MM.1S (cell line): ENCODE measurements around the gene TNFRSF6B.

ENCODE experiments used
- DNase-seq: peaks from one replicate; pipeline ENCODE4 v3.0.0-alpha.2; 2015
- H2AFZ ChIP-seq: fragments of 300-600 bp; sonication (generic); 2 replicates; pipeline ENCODE4 v1.6.0; 2016; ENCODE audit warnings: antibody characterized with exemption, low read length
- H3F3A ChIP-seq: fragments of 300-600 bp; sonication (generic); 2 replicates; pipeline ENCODE4 v1.6.1; 2016; ENCODE audit warnings: mild to moderate bottlenecking, antibody characterized with exemption, low read length, moderate library complexity, mixed read lengths; ENCODE audit not compliant: insufficient read depth
- H3K27ac ChIP-seq: fragments of 300-600 bp; sonication (generic); 2 replicates; pipeline ENCODE4 v1.5.1; 2016; ENCODE audit warnings: mild to moderate bottlenecking, low read length
- H3K27me3 ChIP-seq: fragments of 300-600 bp; sonication (generic); replicated peaks from 2 replicates; pipeline ENCODE4 v1.6.0; 2016; ENCODE audit warnings: low read length; ENCODE audit not compliant: insufficient read depth
- H3K36me3 ChIP-seq: fragments of 300-600 bp; sonication (generic); replicated peaks from 2 replicates; pipeline ENCODE4 v1.6.1; 2016; ENCODE audit warnings: mild to moderate bottlenecking, low read length, mixed read lengths; ENCODE audit not compliant: insufficient read depth
- H3K4me1 ChIP-seq: fragments of 300-600 bp; sonication (generic); 2 replicates; pipeline ENCODE4 v1.6.1; 2016; ENCODE audit warnings: low read length, mixed read lengths
- H3K4me2 ChIP-seq: fragments of 300-600 bp; sonication (generic); 2 replicates; pipeline ENCODE4 v1.6.0; 2016; ENCODE audit warnings: low read depth, low read length
- H3K4me3 ChIP-seq: fragments of 300-600 bp; sonication (generic); 2 replicates; pipeline ENCODE4 v1.5.1; 2016; ENCODE audit warnings: low read length, mixed read lengths
- H3K79me2 ChIP-seq: fragments of 300-600 bp; sonication (generic); 2 replicates; pipeline ENCODE4 v1.6.1; 2016; ENCODE audit warnings: mixed run types, low read length, mixed read lengths
- H3K9ac ChIP-seq: fragments of 300-600 bp; sonication (generic); 2 replicates; pipeline ENCODE4 v1.6.1; 2016; ENCODE audit warnings: low read length, mixed read lengths
- H3K9me2 ChIP-seq: fragments of 300-600 bp; sonication (generic); replicated peaks from 2 replicates; pipeline ENCODE4 v1.6.1; 2016; ENCODE audit warnings: mild to moderate bottlenecking, low read length, mixed read lengths; ENCODE audit not compliant: insufficient read depth
- H3K9me3 ChIP-seq: fragments of 300-600 bp; sonication (generic); replicated peaks from 2 replicates; pipeline ENCODE4 v1.6.1; 2016; ENCODE audit warnings: mild to moderate bottlenecking, low read length, mixed read lengths; ENCODE audit not compliant: insufficient read depth
- H4K20me1 ChIP-seq: fragments of 300-600 bp; sonication (generic); 2 replicates; pipeline ENCODE4 v1.6.1; 2016; ENCODE audit warnings: mild to moderate bottlenecking, low read length, moderate library complexity, mixed read lengths; ENCODE audit not compliant: insufficient read depth
- EZH2 ChIP-seq: fragments of 300-600 bp; sonication (generic); optimal IDR thresholded peaks from 2 replicates; pipeline ENCODE3; 2017; ENCODE audit warnings: low read depth, mild to moderate bottlenecking, antibody characterized with exemption, low read length, mixed read lengths
- EZH2phosphoT487 ChIP-seq: fragments of 300-600 bp; sonication (generic); IDR thresholded peaks from 2 replicates; pipeline ENCODE4 v1.6.1; 2018; ENCODE audit warnings: antibody characterized with exemption, low read length
- TF ChIP-seq, protein P1 (sequence below): fragments of 300-600 bp; sonication (generic); IDR thresholded peaks from 2 replicates; pipeline ENCODE4 v1.5.1; 2016; ENCODE audit warnings: antibody characterized with exemption, low read length, mixed read lengths

Gene TNFRSF6B

DNA sequence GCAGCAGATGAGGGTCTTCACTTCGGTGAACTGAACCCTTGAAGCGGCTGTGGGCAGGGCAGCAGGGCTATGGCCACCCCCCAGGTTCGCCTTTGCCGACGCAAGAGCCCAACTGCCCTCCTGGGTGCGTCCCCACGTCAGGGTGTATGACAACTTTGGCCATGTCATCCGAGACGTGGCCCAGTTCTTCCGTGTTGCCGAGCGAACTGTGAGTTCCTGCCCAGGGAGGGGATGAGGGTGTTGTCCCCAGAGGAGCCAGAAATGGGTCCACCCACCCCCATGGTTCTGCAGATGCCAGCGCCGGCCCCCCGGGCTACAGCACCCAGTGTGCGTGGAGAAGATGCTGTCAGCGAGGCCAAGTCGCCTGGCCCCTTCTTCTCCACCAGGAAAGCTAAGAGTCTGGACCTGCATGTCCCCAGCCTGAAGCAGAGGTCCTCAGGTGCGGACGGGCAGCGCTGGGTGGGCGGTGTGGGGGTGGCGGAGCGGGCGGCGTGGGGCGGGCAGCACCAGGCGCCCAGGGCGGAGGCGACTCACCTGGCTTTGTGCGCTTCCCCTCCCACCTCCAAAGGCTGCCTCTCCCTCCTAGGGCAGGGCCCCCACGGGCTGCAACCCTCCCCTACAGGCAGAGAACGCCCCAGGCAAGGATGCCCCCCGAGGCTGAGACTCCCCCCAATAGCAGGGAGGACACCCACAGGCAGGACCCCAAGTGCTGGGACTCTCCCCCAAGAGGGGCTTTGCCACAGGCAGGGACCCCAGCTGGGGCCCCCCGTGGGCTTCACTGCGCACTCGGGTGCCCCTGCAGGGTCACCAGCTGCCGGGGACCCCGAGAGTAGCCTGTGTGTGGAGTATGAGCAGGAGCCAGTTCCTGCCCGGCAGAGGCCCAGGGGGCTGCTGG, 6.2 kb upstream of the TNFRSF6B start:
- Histone ChIP-seq H3K4me3 (no peak overlapping the region), H3K4me2 (no peak overlapping the region), H3K27ac (no peak overlapping the region), H3K79me2 (no peaks in the 10 kb centered on the region), H2AFZ (no peak overlapping the region), H3K36me3 (no peaks in the 10 kb centered on the region), H3F3A (no peaks in the 10 kb centered on the region), H3K9ac (no peak overlapping the region), H4K20me1 (no peaks in the 10 kb centered on the region), H3K27me3 (no peaks in the 10 kb centered on the region), H3K4me1 (no peaks in the 10 kb centered on the region), H3K9me2 (no peaks in the 10 kb centered on the region), H3K9me3 (no peaks in the 10 kb centered on the region)
- TF ChIP-seq, protein P1, sequence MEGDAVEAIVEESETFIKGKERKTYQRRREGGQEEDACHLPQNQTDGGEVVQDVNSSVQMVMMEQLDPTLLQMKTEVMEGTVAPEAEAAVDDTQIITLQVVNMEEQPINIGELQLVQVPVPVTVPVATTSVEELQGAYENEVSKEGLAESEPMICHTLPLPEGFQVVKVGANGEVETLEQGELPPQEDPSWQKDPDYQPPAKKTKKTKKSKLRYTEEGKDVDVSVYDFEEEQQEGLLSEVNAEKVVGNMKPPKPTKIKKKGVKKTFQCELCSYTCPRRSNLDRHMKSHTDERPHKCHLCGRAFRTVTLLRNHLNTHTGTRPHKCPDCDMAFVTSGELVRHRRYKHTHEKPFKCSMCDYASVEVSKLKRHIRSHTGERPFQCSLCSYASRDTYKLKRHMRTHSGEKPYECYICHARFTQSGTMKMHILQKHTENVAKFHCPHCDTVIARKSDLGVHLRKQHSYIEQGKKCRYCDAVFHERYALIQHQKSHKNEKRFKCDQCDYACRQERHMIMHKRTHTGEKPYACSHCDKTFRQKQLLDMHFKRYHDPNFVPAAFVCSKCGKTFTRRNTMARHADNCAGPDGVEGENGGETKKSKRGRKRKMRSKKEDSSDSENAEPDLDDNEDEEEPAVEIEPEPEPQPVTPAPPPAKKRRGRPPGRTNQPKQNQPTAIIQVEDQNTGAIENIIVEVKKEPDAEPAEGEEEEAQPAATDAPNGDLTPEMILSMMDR: no peak
- TF ChIP-seq EZH2phosphoT487 (no peak), EZH2 (no peak)
- no peak for DNase-seq

DNA sequence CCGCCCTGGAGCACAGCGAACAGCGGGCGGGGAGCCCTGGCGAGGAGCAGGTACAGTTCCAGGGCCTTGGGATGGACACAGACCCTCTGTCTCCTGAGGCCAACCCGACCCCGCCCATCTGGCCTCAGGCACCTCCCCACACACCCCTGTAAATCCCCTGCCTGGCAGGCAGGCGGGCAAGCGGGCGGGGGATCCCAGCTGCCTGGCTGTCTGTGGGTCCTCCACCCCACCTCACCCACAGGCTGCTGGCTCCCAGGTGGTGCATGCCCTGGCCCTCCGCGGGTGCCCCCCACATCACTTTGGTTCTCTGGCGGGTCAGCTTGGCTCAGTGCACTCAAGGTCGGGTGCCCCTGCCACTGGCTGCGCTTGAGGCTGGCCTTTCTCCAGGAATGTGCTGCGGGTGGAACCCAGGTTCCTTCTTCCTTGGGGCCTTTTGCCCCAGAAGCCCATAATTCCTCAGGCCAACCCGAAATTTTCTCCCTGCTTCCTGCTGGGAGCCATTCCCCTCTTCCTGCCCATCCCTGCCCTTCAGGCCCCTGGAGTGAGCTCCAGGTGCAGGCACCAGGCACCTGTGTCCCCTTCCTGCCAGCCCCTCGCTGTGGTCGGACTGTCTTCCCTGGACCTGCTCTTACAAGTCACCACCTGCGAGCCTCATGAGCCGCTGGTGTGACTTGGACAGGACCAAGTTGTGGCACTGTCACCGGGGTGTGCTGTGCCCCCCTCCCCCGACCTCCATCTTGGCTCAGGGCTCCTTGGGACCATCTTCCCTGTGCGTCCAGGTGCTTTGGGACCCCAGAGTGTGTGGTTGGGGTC, 5.3 kb upstream of the TNFRSF6B start:
- H3K9me3 ChIP-seq: no peaks in the 10 kb centered on the region
- H3K79me2 ChIP-seq: no peaks in the 10 kb centered on the region
- DNase-seq: no peak
- no peaks in the 10 kb centered on the region for H4K20me1 ChIP-seq
- H3K36me3 ChIP-seq: no peaks in the 10 kb centered on the region
- H3K27me3 ChIP-seq: no peaks in the 10 kb centered on the region
- H3K4me1 ChIP-seq: no peaks in the 10 kb centered on the region
- H3K27ac ChIP-seq: no peak overlapping the region
- H3K9ac ChIP-seq: no peak overlapping the region
- no peak overlapping the region for H3K4me2 ChIP-seq
- TF ChIP-seq EZH2phosphoT487 (no peak), EZH2 (no peak)
- TF ChIP-seq, protein P1: no peak
- H3K9me2 ChIP-seq: no peaks in the 10 kb centered on the region
- no peak overlapping the region for H3K4me3 ChIP-seq
- H2AFZ ChIP-seq: no peak overlapping the region
- no peaks in the 10 kb centered on the region for H3F3A ChIP-seq

DNA sequence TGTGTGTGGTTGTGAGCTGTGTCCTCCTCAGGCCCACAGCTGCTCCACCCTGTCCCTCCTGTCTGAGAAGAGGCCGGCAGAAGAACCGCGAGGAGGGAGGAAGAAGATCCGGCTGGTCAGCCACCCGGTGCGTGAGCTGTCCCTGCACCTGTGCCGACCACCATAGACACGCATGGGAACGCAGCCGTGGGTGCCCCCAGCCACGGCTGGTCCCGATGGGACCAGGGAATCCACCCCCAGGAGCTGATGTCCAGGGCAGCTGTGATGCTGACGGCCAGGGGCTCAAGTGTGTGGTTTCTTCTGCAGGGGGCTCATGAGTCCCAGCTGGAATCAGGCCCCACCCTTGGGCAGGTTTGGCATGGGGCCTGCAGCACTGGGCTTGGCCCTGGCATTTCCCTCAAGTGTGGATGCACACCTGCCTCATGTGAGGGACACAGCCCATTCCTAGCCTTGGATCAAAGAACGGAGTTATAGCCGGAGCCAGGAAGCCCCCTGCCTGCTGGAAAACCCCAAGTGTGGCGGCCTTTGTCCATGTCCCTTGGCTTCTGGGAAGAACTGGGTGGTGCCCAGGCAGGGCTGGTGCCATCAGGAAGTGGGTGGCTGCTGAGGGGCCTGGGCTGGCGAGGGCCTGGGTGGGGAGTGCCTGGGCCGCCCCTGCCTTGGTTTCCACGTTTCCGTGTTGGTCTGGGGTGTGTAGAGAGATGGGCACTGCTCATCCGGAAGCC, 4.6 kb upstream of the TNFRSF6B start:
- no peaks in the 10 kb centered on the region for H3F3A ChIP-seq
- H3K9ac ChIP-seq: no peak overlapping the region
- H3K4me2 ChIP-seq: no peak overlapping the region
- H3K79me2 ChIP-seq: no peaks in the 10 kb centered on the region
- no peaks in the 10 kb centered on the region for H3K9me2 ChIP-seq
- H3K36me3 ChIP-seq: no peaks in the 10 kb centered on the region
- no peaks in the 10 kb centered on the region for H3K4me1 ChIP-seq
- DNase-seq: no peak
- H3K4me3 ChIP-seq: no peak overlapping the region
- TF ChIP-seq EZH2phosphoT487 (no peak), EZH2 (no peak)
- TF ChIP-seq, protein P1: no peak
- no peaks in the 10 kb centered on the region for H3K9me3 ChIP-seq
- no peaks in the 10 kb centered on the region for H3K27me3 ChIP-seq
- H2AFZ ChIP-seq: no peak overlapping the region
- H4K20me1 ChIP-seq: no peaks in the 10 kb centered on the region
- H3K27ac ChIP-seq: no peak overlapping the region
